ENCODE results near the gene WDR33.

The WDR33 gene

GRCh38 chr2:127694986-127695385, 116.0 kb downstream of the WDR33 start:
- Histone ChIP-seq H3K4me3 (ENCODE audit: low read depth, low read length) (peak overlapping the region; percentile 44; the same call in 1 of the 2 replicates), H3K27me3 (ENCODE audit: control insufficient read depth, insufficient read depth, low read length) (0 out of 2 replicates have a peak, but pooled peaks cover 6% of the 10 kb centered on the region), H3K36me3 (ENCODE audit: control insufficient read depth, insufficient read depth, low read length) (no peaks in the 10 kb centered on the region), H3K9ac (ENCODE audit: low read depth, low read length) (no peak overlapping the region), H3K4me1 (ENCODE audit: control insufficient read depth, insufficient read depth, low read length) (no peaks in the 10 kb centered on the region), H3K27ac (ENCODE audit: low read depth, low read length) (no peak overlapping the region), H3K9me3 (ENCODE audit: control insufficient read depth, insufficient read depth, low read length) (peaks cover 13% of the 10 kb centered on the region)

GRCh38 chr2:127690696-127691095, 120.3 kb downstream of the WDR33 start:
- Histone ChIP-seq H3K9me3 (ENCODE audit: control insufficient read depth, insufficient read depth, low read length) (peaks cover 20% of the 10 kb centered on the region), H3K4me1 (ENCODE audit: control insufficient read depth, insufficient read depth, low read length) (no peaks in the 10 kb centered on the region), H3K9ac (ENCODE audit: low read depth, low read length) (no peak overlapping the region), H3K27ac (ENCODE audit: low read depth, low read length) (no peak overlapping the region), H3K27me3 (ENCODE audit: control insufficient read depth, insufficient read depth, low read length) (0 out of 2 replicates have a peak, but pooled peaks cover 6% of the 10 kb centered on the region), H3K36me3 (ENCODE audit: control insufficient read depth, insufficient read depth, low read length) (no peaks in the 10 kb centered on the region), H3K4me3 (ENCODE audit: low read depth, low read length) (no peak overlapping the region)

GRCh38 chr2:127688405-127688804, 122.6 kb downstream of the WDR33 start:
- Histone ChIP-seq H3K4me1 (ENCODE audit: control insufficient read depth, insufficient read depth, low read length) (no peaks in the 10 kb centered on the region), H3K9me3 (ENCODE audit: control insufficient read depth, insufficient read depth, low read length) (peaks cover 20% of the 10 kb centered on the region), H3K36me3 (ENCODE audit: control insufficient read depth, insufficient read depth, low read length) (no peaks in the 10 kb centered on the region), H3K27me3 (ENCODE audit: control insufficient read depth, insufficient read depth, low read length) (no peaks in the 10 kb centered on the region), H3K9ac (ENCODE audit: low read depth, low read length) (no peak overlapping the region), H3K27ac (ENCODE audit: low read depth, low read length) (no peak overlapping the region), H3K4me3 (ENCODE audit: low read depth, low read length) (no peak overlapping the region)

GRCh38 chr2:127685410-127686080, 125.4 kb downstream of the WDR33 start:
- H3K9ac ChIP-seq (ENCODE audit: low read depth, low read length), result no peak overlapping the region

GRCh38 chr2:127683757-127684156, 127.2 kb downstream of the WDR33 start:
- H3K27me3 ChIP-seq (ENCODE audit: control insufficient read depth, insufficient read depth, low read length), result no peaks in the 10 kb centered on the region
- no peak overlapping the region for H3K9ac ChIP-seq (ENCODE audit: low read depth, low read length)

More at GRCh38 chr2:127685410-127686080, 125.4 kb downstream of the WDR33 start:
- no peak overlapping the region for H3K27ac ChIP-seq (ENCODE audit: low read depth, low read length)
- H3K36me3 ChIP-seq (ENCODE audit: control insufficient read depth, insufficient read depth, low read length), result no peaks in the 10 kb centered on the region
- no peaks in the 10 kb centered on the region for H3K4me1 ChIP-seq (ENCODE audit: control insufficient read depth, insufficient read depth, low read length)
- H3K4me3 ChIP-seq (ENCODE audit: low read depth, low read length), result no peak overlapping the region
- H3K9me3 ChIP-seq (ENCODE audit: control insufficient read depth, insufficient read depth, low read length), result peaks cover 13% of the 10 kb centered on the region
- H3K27me3 ChIP-seq (ENCODE audit: control insufficient read depth, insufficient read depth, low read length), result no peaks in the 10 kb centered on the region

GRCh38 chr2:127683056-127683455, 127.9 kb downstream of the WDR33 start:
- no peaks in the 10 kb centered on the region for H3K4me1 ChIP-seq (ENCODE audit: control insufficient read depth, insufficient read depth, low read length)
- no peak overlapping the region for H3K9ac ChIP-seq (ENCODE audit: low read depth, low read length)
- H3K27me3 ChIP-seq (ENCODE audit: control insufficient read depth, insufficient read depth, low read length), result 0 out of 2 replicates have a peak, but pooled peaks cover 4% of the 10 kb centered on the region
- no peaks in the 10 kb centered on the region for H3K9me3 ChIP-seq (ENCODE audit: control insufficient read depth, insufficient read depth, low read length)
- H3K27ac ChIP-seq (ENCODE audit: low read depth, low read length), result no peak overlapping the region
- H3K36me3 ChIP-seq (ENCODE audit: control insufficient read depth, insufficient read depth, low read length), result no peaks in the 10 kb centered on the region
- H3K4me3 ChIP-seq (ENCODE audit: low read depth, low read length), result no peak overlapping the region

More at GRCh38 chr2:127683757-127684156, 127.2 kb downstream of the WDR33 start:
- Histone ChIP-seq H3K27ac (ENCODE audit: low read depth, low read length) (no peak overlapping the region), H3K4me1 (ENCODE audit: control insufficient read depth, insufficient read depth, low read length) (no peaks in the 10 kb centered on the region), H3K4me3 (ENCODE audit: low read depth, low read length) (no peak overlapping the region), H3K36me3 (ENCODE audit: control insufficient read depth, insufficient read depth, low read length) (no peaks in the 10 kb centered on the region), H3K9me3 (ENCODE audit: control insufficient read depth, insufficient read depth, low read length) (no peaks in the 10 kb centered on the region)

GRCh38 chr2:127681976-127682857, 128.8 kb downstream of the WDR33 start:
- H3K27ac ChIP-seq (ENCODE audit: low read depth, low read length), result no peak overlapping the region
- no peak overlapping the region for H3K9ac ChIP-seq (ENCODE audit: low read depth, low read length)
- H3K4me1 ChIP-seq (ENCODE audit: control insufficient read depth, insufficient read depth, low read length), result no peaks in the 10 kb centered on the region
- peaks cover 12% of the 10 kb centered on the region for H3K27me3 ChIP-seq (ENCODE audit: control insufficient read depth, insufficient read depth, low read length)
- H3K4me3 ChIP-seq (ENCODE audit: low read depth, low read length), result no peak overlapping the region
- H3K36me3 ChIP-seq (ENCODE audit: control insufficient read depth, insufficient read depth, low read length), result no peaks in the 10 kb centered on the region
- no peaks in the 10 kb centered on the region for H3K9me3 ChIP-seq (ENCODE audit: control insufficient read depth, insufficient read depth, low read length)

- Histone ChIP-seq H3K27me3 (ENCODE audit: control insufficient read depth, insufficient read depth, low read length) (peaks cover 21% of the 10 kb centered on the region), H3K36me3 (ENCODE audit: control insufficient read depth, insufficient read depth, low read length) (no peaks in the 10 kb centered on the region), H3K27ac (ENCODE audit: low read depth, low read length) (no peak overlapping the region), H3K4me1 (ENCODE audit: control insufficient read depth, insufficient read depth, low read length) (no peaks in the 10 kb centered on the region), H3K9me3 (ENCODE audit: control insufficient read depth, insufficient read depth, low read length) (no peaks in the 10 kb centered on the region), H3K9ac (ENCODE audit: low read depth, low read length) (no peak overlapping the region), H3K4me3 (ENCODE audit: low read depth, low read length) (no peak overlapping the region)
Observed at GRCh38 chr2:127681288-127681804, 129.6 kb downstream of the WDR33 start.

- peaks cover 26% of the 10 kb centered on the region for H3K27me3 ChIP-seq (ENCODE audit: control insufficient read depth, insufficient read depth, low read length)
- no peaks in the 10 kb centered on the region for H3K9me3 ChIP-seq (ENCODE audit: control insufficient read depth, insufficient read depth, low read length)
- no peak overlapping the region for H3K27ac ChIP-seq (ENCODE audit: low read depth, low read length)
- H3K36me3 ChIP-seq (ENCODE audit: control insufficient read depth, insufficient read depth, low read length), result no peaks in the 10 kb centered on the region
- H3K4me3 ChIP-seq (ENCODE audit: low read depth, low read length), result no peak overlapping the region
- no peak overlapping the region for H3K9ac ChIP-seq (ENCODE audit: low read depth, low read length)
- H3K4me1 ChIP-seq (ENCODE audit: control insufficient read depth, insufficient read depth, low read length), result peaks cover 3% of the 10 kb centered on the region
Observed at GRCh38 chr2:127680706-127681287, 130.2 kb downstream of the WDR33 start.

- Histone ChIP-seq H3K9ac (ENCODE audit: low read depth, low read length) (no peak overlapping the region), H3K27me3 (ENCODE audit: control insufficient read depth, insufficient read depth, low read length) (peaks cover 31% of the 10 kb centered on the region), H3K4me3 (ENCODE audit: low read depth, low read length) (no peak overlapping the region), H3K27ac (ENCODE audit: low read depth, low read length) (no peak overlapping the region), H3K9me3 (ENCODE audit: control insufficient read depth, insufficient read depth, low read length) (no peaks in the 10 kb centered on the region), H3K4me1 (ENCODE audit: control insufficient read depth, insufficient read depth, low read length) (peaks cover 4% of the 10 kb centered on the region), H3K36me3 (ENCODE audit: control insufficient read depth, insufficient read depth, low read length) (no peaks in the 10 kb centered on the region)
Observed at GRCh38 chr2:127679680-127680361, 131.2 kb downstream of the WDR33 start.

Measured in HUES48 (cell line).